Activated T-cell treated with anti-CD3 and anti-CD28 coated beads, Interleukin-2, amount 50 U/mL, for 1 hour (primary cell): Measurements from ENCODE around the gene INTS6L.
A peak's percentile ranks its signal among the peaks of the same experiment; 100 is the strongest.

Experiments used
- DNase-seq: peaks from one replicate; pipeline ENCODE4 v3.0.0-alpha.2; 2020

The INTS6L gene, protein sequence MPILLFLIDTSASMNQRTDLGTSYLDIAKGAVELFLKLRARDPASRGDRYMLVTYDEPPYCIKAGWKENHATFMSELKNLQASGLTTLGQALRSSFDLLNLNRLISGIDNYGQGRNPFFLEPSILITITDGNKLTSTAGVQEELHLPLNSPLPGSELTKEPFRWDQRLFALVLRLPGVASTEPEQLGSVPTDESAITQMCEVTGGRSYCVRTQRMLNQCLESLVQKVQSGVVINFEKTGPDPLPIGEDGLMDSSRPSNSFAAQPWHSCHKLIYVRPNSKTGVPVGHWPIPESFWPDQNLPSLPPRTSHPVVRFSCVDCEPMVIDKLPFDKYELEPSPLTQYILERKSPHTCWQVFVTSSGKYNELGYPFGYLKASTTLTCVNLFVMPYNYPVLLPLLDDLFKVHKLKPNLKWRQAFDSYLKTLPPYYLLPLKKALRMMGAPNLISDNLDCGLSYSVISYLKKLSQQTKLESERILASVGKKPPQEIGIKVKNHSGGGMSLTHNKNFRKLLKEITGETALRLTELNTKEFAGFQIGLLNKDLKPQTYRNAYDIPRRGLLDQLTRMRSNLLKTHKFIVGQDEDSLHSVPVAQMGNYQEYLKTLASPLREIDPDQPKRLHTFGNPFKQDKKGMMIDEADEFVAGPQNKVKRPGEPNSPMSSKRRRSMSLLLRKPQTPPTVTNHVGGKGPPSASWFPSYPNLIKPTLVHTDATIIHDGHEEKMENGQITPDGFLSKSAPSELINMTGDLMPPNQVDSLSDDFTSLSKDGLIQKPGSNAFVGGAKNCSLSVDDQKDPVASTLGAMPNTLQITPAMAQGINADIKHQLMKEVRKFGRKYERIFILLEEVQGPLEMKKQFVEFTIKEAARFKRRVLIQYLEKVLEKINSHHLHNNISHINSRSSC

GRCh38 chrX:135520553-135521404 lies at the start of gene INTS6L:
Gene INTS6L, plus strand, starts transcription at chrX:135520660. Its CDS starts 333 bp downstream, at chrX:135520993.
- DNase-seq: peak; percentile 83

GRCh38 chrX:135476378-135476777 lies 44.1 kb upstream of the INTS6L start:
- no peak for DNase-seq

GRCh38 chrX:135477576-135477975 lies 42.9 kb upstream of the INTS6L start:
- peak; percentile 32 for DNase-seq

DNA sequence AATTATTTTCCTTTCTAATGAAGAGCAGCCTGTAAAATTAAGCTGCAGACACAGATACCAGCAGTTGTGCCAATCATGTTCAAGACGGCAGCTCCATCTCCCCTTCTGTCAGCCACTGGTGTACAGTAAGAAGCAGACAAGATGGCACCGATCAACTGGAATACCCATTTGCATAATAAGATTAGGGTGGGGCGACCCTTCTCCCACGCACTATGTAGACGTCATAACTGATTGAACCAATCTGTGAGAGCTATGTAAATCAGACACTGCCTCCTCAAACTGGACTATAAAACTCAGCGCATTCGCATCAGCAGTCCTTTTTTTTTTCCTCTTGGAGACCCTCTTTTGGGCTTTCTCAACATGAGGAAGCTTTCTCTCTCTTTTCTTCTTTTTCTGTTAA lies 40.4 kb upstream of the INTS6L start:
- no peak for DNase-seq

GRCh38 chrX:135481696-135482179 lies 38.7 kb upstream of the INTS6L start:
- no peak for DNase-seq

DNA sequence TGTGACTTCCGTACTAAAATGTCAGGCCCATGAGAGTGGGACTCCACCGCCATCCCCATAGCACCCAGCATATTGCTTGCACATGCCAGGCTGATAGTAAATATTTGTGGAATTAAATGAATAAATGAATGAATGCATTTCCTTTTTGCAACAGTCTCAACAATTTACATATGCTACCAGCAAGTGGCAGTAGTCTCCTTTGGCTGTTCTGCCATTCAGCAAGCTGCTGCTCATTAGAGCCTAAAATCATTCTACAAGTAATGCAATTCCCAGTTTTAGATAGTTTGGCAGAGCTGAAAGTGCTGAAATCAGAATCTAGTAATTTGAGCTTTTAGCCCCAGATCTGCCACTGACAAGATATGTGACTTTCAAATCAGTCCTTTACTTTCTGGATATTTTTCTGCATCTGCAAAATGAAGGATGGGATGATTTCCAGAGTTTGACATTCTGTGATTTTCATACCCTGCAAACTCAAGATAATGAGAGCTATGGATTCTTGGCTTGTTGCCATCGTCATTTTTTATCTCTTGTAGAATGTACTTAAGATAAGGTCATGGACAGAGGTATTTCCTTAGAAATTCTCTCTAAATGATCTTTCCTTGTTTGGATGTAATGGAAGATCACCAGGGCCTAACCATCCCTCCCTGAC lies 35.7 kb upstream of the INTS6L start:
- DNase-seq: no peak

DNA sequence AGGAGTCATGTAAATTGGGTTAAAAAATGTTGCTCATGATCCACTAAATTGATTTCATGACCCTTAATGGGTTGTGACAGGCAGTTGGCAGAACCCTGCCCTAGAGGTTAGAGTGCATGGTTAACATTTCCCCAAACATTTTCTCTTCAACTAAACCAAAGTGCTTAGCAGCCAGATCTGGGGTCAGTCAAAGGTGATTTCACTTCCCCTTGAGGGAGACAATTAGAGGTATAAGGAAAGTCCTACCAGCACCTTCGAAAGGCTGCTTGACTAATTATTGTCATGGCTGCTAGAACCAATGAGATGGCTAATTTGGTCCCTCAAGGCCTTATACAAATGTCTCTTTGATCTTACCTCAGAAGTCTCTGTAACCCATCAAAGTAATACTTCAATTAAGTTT lies 30.9 kb upstream of the INTS6L start:
- DNase-seq: no peak

- DNase-seq: no peak
Measured at GRCh38 chrX:135490979-135491514, 29.4 kb upstream of the INTS6L start.

- no peak for DNase-seq
Measured at GRCh38 chrX:135494453-135494852, 26.0 kb upstream of the INTS6L start.

DNA sequence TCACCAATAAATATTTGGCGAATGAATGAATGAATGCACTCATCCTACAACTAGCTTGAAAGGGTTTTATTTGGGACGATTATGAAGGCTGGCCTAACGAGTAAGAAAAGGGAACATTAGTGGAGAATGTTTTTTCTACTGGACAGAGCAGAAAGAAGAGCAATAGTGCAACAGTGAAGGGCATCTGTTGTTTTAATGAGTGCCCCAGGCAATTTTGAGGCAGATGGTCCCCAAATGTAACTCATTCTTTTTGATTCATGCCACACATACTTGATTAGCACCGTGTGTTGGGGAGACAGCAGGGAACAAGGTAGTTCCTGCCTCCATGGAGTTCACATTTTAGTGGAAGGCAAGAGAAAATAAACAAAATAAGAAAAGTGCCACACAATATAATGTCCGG lies 22.7 kb upstream of the INTS6L start:
- no peak for DNase-seq

GRCh38 chrX:135498236-135498635 lies 22.2 kb upstream of the INTS6L start:
- no peak for DNase-seq

GRCh38 chrX:135505351-135505750 lies 15.1 kb upstream of the INTS6L start:
- no peak for DNase-seq

DNA sequence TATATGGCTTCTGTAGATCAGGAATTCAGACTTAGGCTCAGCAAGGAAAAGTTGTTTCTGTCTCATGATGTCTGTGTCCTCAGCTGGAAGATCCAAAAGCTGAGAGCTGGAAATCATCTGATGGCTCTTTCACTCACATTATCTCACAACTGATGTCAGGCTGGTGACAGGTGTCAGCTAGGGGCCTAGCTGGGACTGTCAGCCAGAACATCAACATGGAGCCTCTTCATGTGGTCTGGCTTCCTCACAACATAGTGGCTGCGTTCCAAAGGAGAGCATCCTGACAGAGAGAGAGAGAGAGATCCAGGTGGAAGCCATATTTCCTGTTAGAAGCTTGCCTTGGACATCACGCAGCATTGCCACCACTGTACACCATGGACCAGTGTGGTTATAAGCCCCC lies 10.6 kb upstream of the INTS6L start:
- DNase-seq: no peak

GRCh38 chrX:135512508-135513129 lies 7.8 kb upstream of the INTS6L start:
- DNase-seq: no peak

DNA sequence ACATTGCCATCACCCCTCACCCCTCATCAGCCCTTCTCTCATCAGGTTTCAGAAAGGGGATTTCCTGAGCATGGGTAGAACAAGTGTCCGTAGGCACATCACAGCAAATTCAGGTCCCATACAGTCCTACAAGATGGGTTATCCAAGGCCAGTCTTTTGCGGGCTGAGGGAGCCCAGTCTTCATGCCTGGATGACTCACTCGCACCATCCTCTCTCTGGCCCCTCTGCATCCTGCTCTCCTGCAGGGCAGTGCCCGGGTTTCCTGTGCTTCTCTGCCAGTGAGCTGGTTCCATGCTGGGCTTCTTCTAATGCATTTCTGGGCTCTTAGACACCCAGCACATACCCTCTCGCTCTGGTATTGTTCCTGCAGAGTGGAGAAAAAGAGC lies 7.3 kb upstream of the INTS6L start:
- no peak for DNase-seq

GRCh38 chrX:135516376-135516775 lies 4.1 kb upstream of the INTS6L start:
- DNase-seq: no peak

DNA sequence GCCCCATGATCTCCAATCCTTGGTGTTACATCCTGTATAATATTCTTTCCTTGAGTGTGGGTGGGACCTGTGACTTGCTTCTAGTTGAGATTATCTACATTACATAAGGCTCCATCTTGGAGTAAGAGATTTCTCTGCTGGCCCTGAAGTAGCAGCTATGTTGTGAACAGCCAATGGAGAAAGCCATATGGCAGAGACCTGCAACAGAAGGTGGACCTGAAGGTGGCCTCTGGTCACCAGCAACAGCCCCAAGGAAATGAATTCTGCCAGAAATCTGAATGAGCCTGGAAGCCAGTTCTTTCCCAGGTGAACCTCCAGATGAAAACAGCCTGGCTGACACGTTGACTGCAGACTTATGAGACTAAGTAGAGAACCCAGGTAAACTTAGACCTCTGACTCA lies 2.3 kb upstream of the INTS6L start:
- DNase-seq: no peak

- no peak for DNase-seq
Measured at GRCh38 chrX:135520022-135520552, 373 bp upstream of the INTS6L start.

DNA sequence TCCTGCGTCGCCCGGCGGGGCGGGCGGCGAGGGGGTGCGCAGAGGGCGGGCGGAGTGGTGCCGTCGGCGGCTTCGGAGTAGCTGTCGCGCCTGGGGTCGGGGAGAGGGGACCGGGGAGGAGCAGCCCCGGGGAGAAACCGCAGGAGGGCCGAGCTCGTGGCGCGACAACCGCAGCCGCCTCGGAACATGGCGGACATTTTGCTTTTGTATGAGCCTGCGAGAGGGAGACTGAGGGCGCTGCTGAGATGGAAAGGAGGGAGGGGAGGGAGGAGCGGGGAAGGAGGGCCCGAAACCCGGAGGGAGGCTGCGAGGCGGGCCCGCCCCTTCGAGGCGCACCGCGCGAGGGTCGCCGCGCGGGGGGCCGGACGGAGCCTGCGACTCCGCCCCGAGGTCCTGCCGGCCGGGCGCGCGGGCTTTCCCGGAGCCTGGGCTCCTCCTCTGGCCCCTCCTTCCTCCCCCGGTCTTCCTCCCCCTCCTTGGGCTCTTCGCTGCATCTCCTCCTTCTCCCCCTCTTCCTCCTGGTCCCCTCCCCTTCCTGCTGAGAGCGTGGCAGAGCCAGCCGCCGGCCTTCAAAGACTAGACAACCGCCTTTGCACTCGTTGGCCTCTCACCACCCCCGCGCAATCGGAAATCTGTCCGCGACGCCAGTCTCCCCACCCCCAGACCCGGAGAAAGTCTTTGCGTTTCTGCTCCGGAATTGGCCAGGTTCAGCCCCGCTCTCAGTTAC lies 1.1 kb downstream of the INTS6L start:
- peak; percentile 78 for DNase-seq

DNA sequence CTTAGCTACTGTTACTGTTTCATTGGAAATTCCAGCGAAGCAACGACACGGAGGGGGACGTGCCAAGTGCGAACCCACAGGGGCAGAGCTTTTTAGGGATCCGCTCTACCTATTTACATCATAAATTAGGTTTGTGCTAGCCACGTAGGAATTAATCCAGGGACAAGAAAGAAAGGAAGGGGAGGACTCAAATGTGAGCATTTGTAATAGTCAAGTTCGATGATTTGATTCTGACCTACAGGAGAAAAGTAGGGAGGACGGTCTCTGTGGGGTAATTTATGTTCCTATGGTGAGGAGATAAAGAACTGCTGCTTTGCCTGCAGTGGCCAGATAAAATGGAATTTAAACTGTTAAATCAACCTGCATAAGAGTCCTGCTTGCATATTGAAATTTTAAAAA lies 1.7 kb downstream of the INTS6L start:
- no peak for DNase-seq
